HG03135 (cell line): Measurements from ENCODE around the gene SNRK.

Experiments
- ATAC-seq: cut with Tn5 transposase; IDR thresholded peaks from one replicate; pipeline ENCODE4 v1.9.1; 2021; ENCODE audit warnings: mild to moderate bottlenecking, moderate library complexity; ENCODE audit not compliant: unreplicated experiment

SNRK gene

GRCh38 chr3:43369404-43370292 is 83.3 kb downstream of the SNRK start:
- ATAC-seq: no peak

GRCh38 chr3:43370293-43370980 is 84.1 kb downstream of the SNRK start:
- ATAC-seq: no peak

DNA sequence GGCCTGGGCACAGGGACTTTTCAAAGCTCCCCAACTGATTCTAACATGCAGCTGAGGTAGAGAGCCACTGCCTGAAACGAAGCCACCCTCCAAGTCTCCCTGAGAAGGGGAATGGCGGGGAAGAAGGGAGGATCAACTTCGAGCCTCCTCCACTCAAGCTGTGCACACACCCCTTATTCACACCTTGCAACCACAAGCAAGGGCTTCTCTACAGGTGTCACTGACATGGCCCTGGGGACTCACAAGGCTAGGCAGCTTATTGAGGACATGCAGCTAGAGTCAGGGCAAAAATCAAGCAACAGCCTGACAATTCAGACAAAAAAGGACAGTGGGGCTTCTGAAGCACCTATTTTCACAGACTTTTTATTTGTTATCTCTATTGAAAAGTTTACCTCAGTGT is 85.2 kb downstream of the SNRK start:
- ATAC-seq: no peak

DNA sequence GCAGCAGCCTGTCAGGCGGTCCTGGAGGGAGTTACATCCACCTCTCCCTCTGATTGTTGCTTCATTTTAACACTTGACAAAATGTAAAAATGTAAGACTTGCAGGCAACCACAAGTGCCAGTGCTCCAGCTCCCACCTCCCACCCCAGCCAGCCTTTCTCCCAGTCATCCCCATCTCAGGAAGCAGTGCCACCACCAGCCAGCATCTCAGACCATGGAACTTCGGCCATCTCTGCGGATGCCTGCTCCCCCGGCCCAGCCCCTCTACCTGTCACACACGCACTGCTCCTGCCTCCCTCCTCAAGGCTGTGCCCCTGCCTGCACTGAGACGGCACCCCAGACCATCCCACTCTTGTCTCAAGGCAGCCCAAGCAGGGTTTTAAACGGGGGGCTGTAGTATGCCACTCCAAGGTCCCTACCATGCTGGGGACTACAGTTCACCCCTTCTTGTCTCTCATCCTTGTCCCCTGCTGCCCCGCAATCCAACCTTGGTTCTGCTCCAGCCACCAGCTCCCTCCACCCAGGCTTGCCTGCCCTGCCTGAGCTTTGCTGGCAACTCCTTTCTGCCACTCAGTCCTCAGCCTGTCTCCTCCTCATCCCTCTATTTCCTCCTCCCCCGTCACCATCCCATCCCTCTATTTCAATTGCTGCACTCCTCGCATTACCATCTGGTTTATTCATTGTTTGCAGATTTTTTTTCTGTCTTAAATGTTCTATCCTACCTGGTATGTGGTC is 85.8 kb downstream of the SNRK start:
- ATAC-seq: no peak

GRCh38 chr3:43372809-43373559 is 86.6 kb downstream of the SNRK start:
- ATAC-seq: no peak

DNA sequence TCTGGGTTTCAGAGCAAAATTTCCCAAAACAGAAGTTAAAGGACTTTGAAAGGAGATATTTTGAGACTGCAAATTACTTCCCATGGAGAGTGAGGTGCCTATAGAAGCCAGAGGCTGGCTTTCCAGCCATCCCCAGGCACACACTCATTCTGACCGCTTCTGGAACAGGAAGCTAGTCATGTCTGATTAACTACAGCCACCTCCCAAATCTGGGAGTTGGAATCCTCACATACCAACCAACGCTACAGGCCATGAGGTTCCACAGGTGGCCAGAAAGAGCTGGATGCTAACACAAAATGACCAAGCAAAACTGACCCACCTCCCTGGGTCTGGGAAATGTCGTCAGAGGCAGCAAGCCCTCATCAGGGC is 87.2 kb downstream of the SNRK start:
- ATAC-seq: no peak

DNA sequence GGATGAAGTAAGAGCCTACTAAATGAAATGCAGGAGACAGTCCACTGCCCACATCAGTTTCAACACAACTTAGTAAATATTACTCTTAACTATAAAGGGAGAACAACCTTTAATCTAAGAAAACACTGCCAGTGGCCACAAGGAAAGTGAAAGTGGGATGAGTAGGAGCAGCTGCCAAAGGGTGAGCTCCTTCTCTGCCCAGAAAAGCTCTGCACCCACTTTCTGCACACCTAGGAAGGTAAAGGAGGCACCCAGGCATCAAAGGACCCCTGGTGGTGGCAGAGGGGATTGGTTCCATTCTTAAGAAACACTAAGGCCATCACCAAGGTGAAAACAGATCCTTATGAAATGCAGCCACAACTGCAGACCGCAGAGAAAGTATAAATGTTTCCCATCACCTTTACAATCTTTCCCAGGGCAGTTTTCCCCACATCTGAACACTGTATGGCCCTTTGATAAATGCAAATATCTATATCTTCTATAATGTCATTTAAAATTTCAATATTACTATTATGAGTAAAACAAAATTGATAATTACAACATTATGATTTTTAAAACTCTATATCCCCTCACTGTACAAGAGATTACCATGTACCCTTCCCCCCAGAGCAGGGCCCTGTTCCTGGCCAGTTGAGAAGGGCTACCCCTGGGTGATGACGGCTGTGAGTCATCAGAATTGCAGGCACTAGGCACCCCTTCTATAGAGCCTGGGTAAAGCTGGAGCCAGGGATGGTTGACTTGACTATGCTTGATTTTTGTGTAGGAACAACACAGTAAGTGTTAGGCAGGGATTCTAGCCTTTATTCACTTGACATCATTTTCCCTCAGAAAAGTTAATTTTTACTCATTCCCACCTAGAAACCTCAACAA is 92.0 kb downstream of the SNRK start:
- peak; percentile 60 for ATAC-seq

DNA sequence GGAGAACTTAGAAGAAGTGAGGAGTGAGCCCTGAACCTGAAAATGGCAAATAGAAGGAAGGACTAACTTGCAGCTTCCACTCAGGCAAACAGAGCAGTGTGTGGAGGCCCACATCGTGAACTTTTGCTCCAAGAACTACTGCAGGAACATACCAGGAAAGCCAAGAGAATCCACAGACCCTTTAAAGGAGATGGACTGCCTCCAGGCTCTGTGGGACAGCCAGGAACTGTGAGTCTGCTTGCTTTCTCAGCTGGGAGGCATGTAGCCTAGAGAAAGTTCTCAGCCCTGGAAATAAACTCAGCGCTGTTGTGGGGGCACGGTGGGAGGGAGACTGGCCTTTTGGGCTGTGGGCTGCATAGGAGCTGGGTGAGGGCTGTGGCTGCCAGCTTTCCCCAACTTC is 93.0 kb downstream of the SNRK start:
- ATAC-seq: no peak

- no peak for ATAC-seq
These were observed 101.8 kb downstream of the SNRK start for GRCh38 chr3:43388175-43388574.

- ATAC-seq: no peak
These were observed 102.6 kb downstream of the SNRK start for GRCh38 chr3:43388915-43389314.

DNA sequence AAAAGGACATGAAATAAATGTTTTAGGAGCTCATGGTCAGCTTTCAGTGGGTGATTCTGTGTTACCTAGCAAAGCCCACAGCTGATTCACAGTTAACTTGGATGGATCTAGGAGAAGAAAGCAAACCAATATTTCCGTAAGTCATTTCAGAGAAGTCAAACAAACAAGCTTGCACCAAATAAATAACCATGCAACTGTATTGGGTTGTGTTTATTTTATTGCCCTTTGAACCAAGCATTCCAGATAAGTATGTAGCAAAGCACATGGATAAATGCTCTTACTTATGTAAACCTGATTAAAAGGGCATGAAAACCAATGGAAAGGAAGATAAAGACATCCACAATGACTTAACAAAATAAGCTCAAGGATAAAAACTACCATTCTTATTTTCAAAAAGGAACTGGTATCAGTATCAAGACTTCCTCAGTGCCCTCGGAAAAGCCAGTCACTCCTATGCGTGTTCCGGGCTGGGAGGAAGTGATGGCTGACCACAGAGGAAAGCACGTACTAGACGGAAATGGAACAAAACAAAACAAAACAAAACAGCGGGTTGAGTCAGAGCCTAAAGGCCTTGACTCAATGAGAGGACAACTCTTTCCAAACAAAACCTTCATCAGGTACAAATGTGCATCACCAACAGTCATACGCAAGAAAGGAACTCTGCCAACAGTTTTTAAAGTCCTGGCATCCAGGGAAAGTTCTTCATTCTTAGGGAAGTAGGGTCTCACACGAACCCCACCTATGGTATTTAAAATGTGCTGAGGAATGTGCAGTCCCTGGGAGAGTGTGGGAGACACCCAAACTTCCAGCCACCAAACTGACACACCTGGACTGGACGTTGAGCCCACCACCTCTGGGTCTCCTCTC is 103.3 kb downstream of the SNRK start:
- ATAC-seq: peak; percentile 67

DNA sequence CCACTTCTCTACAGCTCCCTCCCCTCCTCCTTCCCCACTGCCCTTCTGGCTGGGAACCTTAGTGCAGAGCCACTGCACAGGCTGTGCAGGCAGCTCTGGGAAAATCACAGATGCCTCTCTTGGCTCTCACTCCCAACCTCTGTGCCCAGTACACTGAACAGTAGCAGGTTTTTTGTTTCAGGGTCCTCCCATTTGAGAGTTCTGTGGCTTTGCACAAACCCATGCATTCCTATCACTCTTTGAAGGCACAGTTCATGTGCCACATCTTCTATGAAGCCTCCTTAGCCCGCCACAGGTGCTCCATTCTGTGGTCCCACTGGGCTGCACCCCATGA is 103.9 kb downstream of the SNRK start:
- ATAC-seq: no peak

- no peak for ATAC-seq
These were observed 105.3 kb downstream of the SNRK start for GRCh38 chr3:43391621-43392020.

- ATAC-seq: no peak
These were observed 107.8 kb downstream of the SNRK start for GRCh38 chr3:43394041-43394554.

GRCh38 chr3:43399034-43399433 is 112.7 kb downstream of the SNRK start:
- ATAC-seq: no peak

GRCh38 chr3:43400167-43400566 is 113.8 kb downstream of the SNRK start:
- ATAC-seq: no peak
